Stimulated activated CD4-positive, alpha-beta T cell treated with anti-CD3 and anti-CD28 coated beads, TNF-alpha, amount 100 ng/mL, for 1 hour (primary cell): ENCODE results near the gene GUK1.
"Not testable (repeated sequence)": the region's sequence is repeated elsewhere in the genome, so short reads cannot be mapped to it uniquely, and the experiment has no call there.

ENCODE experiments used
- DNase-seq, 3 donors: peaks; one replicate each; pipeline ENCODE4 v3.0.0-alpha.2; 2020; ENCODE audit warnings: low read depth in 3 of 3, low spot score in 1 of 3

Gene GUK1

GRCh38 chr1:228176024-228176395 lies 35.9 kb downstream of the GUK1 start:
- DNase-seq = no peak

- DNase-seq = no peak
These were observed 36.5 kb downstream of the GUK1 start for GRCh38 chr1:228176461-228177182.

- DNase-seq = no peak
These were observed 37.0 kb downstream of the GUK1 start for GRCh38 chr1:228177183-228177475.

GRCh38 chr1:228177721-228178710 lies 37.9 kb downstream of the GUK1 start:
- DNase-seq = no peak

GRCh38 chr1:228178737-228179684 lies 38.9 kb downstream of the GUK1 start:
- no peak for DNase-seq

- DNase-seq = no peak
These were observed 40.3 kb downstream of the GUK1 start for GRCh38 chr1:228180271-228180958.

- no peak for DNase-seq
These were observed 41.0 kb downstream of the GUK1 start for GRCh38 chr1:228180959-228181644.

- DNase-seq = no peak
These were observed 41.6 kb downstream of the GUK1 start for GRCh38 chr1:228181645-228182034.

- DNase-seq = no peak
These were observed 42.4 kb downstream of the GUK1 start for GRCh38 chr1:228182296-228183030.

GRCh38 chr1:228184152-228184551 lies 44.1 kb downstream of the GUK1 start:
- DNase-seq = no peak

GRCh38 chr1:228185641-228185965 lies 45.5 kb downstream of the GUK1 start:
- DNase-seq = no peak

- not testable (repeated sequence) for DNase-seq
These were observed 48.2 kb downstream of the GUK1 start for GRCh38 chr1:228188249-228188648.

GRCh38 chr1:228190182-228190581 lies 50.1 kb downstream of the GUK1 start:
- no peak for DNase-seq

GRCh38 chr1:228190778-228191177 lies 50.7 kb downstream of the GUK1 start:
- no peak for DNase-seq

- DNase-seq = no peak
These were observed 54.4 kb downstream of the GUK1 start for GRCh38 chr1:228194436-228194835.

- DNase-seq = no peak
These were observed 55.1 kb downstream of the GUK1 start for GRCh38 chr1:228194921-228195812.

- DNase-seq = no peak
These were observed 57.6 kb downstream of the GUK1 start for GRCh38 chr1:228197555-228198147.
